ENCODE measurements around the gene TP53INP2.

TP53INP2 gene

GRCh38 chr20:34683667-34684066, 20.5 kb upstream of the TP53INP2 start:
- H3K27me3 ChIP-seq (ENCODE audit: control insufficient read depth, insufficient read depth, low read length), result no peaks in the 10 kb centered on the region
- no peak overlapping the region for H3K9ac ChIP-seq (ENCODE audit: low read depth, low read length)
- no peaks in the 10 kb centered on the region for H3K9me3 ChIP-seq (ENCODE audit: control insufficient read depth, insufficient read depth, low read length)
- H3K4me1 ChIP-seq (ENCODE audit: control insufficient read depth, insufficient read depth, low read length), result no peaks in the 10 kb centered on the region
- no peaks in the 10 kb centered on the region for H3K36me3 ChIP-seq (ENCODE audit: control insufficient read depth, insufficient read depth, low read length)
- H3K4me3 ChIP-seq (ENCODE audit: low read depth, low read length), result no peak overlapping the region

GRCh38 chr20:34689486-34689885, 14.7 kb upstream of the TP53INP2 start:
- no peaks in the 10 kb centered on the region for H3K9me3 ChIP-seq (ENCODE audit: control insufficient read depth, insufficient read depth, low read length)
- no peaks in the 10 kb centered on the region for H3K4me1 ChIP-seq (ENCODE audit: control insufficient read depth, insufficient read depth, low read length)
- H3K27me3 ChIP-seq (ENCODE audit: control insufficient read depth, insufficient read depth, low read length), result no peaks in the 10 kb centered on the region
- no peak overlapping the region for H3K9ac ChIP-seq (ENCODE audit: low read depth, low read length)
- no peaks in the 10 kb centered on the region for H3K36me3 ChIP-seq (ENCODE audit: control insufficient read depth, insufficient read depth, low read length)
- H3K4me3 ChIP-seq (ENCODE audit: low read depth, low read length), result no peak overlapping the region

- no peak overlapping the region for H3K9ac ChIP-seq (ENCODE audit: low read depth, low read length)
These were observed 12.3 kb upstream of the TP53INP2 start for GRCh38 chr20:34691838-34692237.

DNA sequence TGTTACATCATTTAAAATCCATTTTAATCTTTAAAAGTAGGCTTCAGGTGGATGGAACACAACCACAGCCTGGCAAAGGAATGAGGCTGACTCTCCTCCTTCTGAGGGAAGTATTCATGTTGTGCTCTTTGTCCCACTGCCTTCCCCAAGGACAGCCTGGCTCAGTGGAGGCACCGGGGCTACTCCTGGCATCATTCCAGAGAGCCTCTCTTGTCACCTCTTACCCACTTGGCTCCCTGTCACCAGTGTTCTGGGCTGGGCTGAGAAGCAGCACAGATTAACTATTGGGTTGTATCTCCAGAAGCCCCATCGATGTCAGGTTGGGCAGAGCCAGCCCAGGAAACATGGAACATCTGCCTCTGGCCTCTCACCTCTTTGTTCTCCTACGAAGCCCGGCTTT, 10.7 kb upstream of the TP53INP2 start:
- no peaks in the 10 kb centered on the region for H3K9me3 ChIP-seq (ENCODE audit: control insufficient read depth, insufficient read depth, low read length)
- no peaks in the 10 kb centered on the region for H3K36me3 ChIP-seq (ENCODE audit: control insufficient read depth, insufficient read depth, low read length)
- H3K4me1 ChIP-seq (ENCODE audit: control insufficient read depth, insufficient read depth, low read length), result no peaks in the 10 kb centered on the region
- H3K27me3 ChIP-seq (ENCODE audit: control insufficient read depth, insufficient read depth, low read length), result no peaks in the 10 kb centered on the region
- H3K4me3 ChIP-seq (ENCODE audit: low read depth, low read length), result no peak overlapping the region
- H3K9ac ChIP-seq (ENCODE audit: low read depth, low read length), result no peak overlapping the region

More at GRCh38 chr20:34691838-34692237, 12.3 kb upstream of the TP53INP2 start:
- Histone ChIP-seq H3K4me3 (ENCODE audit: low read depth, low read length) (no peak overlapping the region), H3K9me3 (ENCODE audit: control insufficient read depth, insufficient read depth, low read length) (no peaks in the 10 kb centered on the region), H3K36me3 (ENCODE audit: control insufficient read depth, insufficient read depth, low read length) (no peaks in the 10 kb centered on the region), H3K4me1 (ENCODE audit: control insufficient read depth, insufficient read depth, low read length) (no peaks in the 10 kb centered on the region), H3K27me3 (ENCODE audit: control insufficient read depth, insufficient read depth, low read length) (no peaks in the 10 kb centered on the region)

DNA sequence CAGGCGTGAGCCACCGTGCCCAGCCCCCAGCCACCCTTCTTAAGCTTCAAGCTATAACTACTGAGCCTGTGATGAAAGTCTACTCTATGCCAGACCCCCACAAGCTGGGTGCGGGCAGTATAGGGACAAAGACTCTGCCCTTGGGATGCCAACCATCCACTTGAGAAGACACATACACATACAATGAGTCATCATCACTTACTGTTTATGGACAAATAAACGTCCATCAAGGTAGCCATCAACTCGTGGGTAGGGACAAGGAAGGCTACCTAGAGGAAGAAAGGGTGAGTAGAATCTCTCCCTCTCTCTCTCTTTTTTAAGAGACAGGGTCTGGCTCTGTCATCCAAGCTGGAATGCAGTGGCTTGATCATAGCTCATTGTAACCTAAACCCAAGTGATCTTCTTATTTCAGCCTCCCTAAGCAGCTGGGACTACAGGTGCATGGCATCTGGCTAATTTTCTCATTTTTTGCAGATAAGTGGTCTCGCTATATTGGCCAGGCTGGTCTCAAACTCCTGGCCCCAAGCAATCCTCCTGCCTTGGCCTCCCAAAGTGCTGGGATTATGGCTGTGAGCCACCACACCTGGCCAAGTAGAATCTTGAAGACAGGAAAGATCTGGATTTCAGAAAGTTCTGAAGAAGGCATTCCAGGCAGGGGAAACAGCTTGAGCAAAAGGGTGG, 2.6 kb upstream of the TP53INP2 start:
- H3K9ac ChIP-seq (ENCODE audit: low read depth, low read length), result no peak overlapping the region
- no peak overlapping the region for H3K4me3 ChIP-seq (ENCODE audit: low read depth, low read length)
- H3K27me3 ChIP-seq (ENCODE audit: control insufficient read depth, insufficient read depth, low read length), result peaks cover 14% of the 10 kb centered on the region
- H3K4me1 ChIP-seq (ENCODE audit: control insufficient read depth, insufficient read depth, low read length), result peaks cover 9% of the 10 kb centered on the region
- H3K9me3 ChIP-seq (ENCODE audit: control insufficient read depth, insufficient read depth, low read length), result no peaks in the 10 kb centered on the region
- no peaks in the 10 kb centered on the region for H3K36me3 ChIP-seq (ENCODE audit: control insufficient read depth, insufficient read depth, low read length)

DNA sequence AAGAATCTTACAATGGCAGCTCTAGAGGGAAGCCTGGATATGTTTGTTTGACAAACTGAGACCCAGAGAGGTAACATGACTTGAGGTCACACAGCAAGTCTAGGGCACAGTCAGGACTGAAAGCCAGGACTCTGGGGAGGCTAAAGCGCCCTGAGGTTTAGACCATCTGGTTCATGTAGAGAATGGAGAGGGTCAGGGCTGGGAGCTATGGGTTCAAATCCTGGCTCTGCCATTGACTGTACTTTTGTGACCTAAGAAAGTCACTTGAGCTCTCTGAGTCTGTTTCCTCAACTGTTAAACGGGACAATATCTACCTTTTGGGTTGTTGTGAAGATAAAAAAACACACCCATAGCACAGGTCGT, 1.1 kb upstream of the TP53INP2 start:
- Histone ChIP-seq H3K9ac (ENCODE audit: low read depth, low read length) (no peak overlapping the region), H3K36me3 (ENCODE audit: control insufficient read depth, insufficient read depth, low read length) (no peaks in the 10 kb centered on the region), H3K27me3 (ENCODE audit: control insufficient read depth, insufficient read depth, low read length) (peaks cover 14% of the 10 kb centered on the region), H3K4me3 (ENCODE audit: low read depth, low read length) (peak overlapping the region; percentile 84), H3K9me3 (ENCODE audit: control insufficient read depth, insufficient read depth, low read length) (no peaks in the 10 kb centered on the region), H3K4me1 (ENCODE audit: control insufficient read depth, insufficient read depth, low read length) (peaks cover 9% of the 10 kb centered on the region)

GRCh38 chr20:34703424-34704176, 544 bp upstream of the TP53INP2 start:
- peak overlapping the region; percentile 84 for H3K4me3 ChIP-seq (ENCODE audit: low read depth, low read length)
- peak overlapping the region; percentile 39 for H3K9ac ChIP-seq (ENCODE audit: low read depth, low read length)
- no peaks in the 10 kb centered on the region for H3K9me3 ChIP-seq (ENCODE audit: control insufficient read depth, insufficient read depth, low read length)
- peaks cover 12% of the 10 kb centered on the region for H3K4me1 ChIP-seq (ENCODE audit: control insufficient read depth, insufficient read depth, low read length)
- peaks cover 14% of the 10 kb centered on the region for H3K27me3 ChIP-seq (ENCODE audit: control insufficient read depth, insufficient read depth, low read length)
- H3K36me3 ChIP-seq (ENCODE audit: control insufficient read depth, insufficient read depth, low read length), result no peaks in the 10 kb centered on the region

DNA sequence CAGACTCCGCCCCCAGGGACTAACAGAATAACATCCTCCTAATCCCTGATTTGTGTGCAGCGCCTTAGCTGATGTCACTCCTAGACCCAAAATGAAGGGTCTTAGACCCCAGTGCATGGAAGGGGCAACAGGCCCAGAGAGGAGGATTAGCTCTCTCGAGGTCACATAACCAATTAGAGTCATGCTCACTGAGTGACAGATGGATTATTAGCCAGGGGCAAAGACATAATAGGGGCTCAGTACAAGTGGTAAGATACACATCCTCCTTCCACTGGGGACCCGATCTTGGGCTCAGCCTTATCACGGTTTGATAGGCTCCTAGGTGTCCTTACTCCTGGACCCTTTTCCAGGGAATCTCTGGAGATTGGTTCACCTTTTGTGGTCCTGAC, 858 bp downstream of the TP53INP2 start:
- Histone ChIP-seq H3K27me3 (ENCODE audit: control insufficient read depth, insufficient read depth, low read length) (peaks cover 14% of the 10 kb centered on the region), H3K36me3 (ENCODE audit: control insufficient read depth, insufficient read depth, low read length) (no peaks in the 10 kb centered on the region), H3K9me3 (ENCODE audit: control insufficient read depth, insufficient read depth, low read length) (no peaks in the 10 kb centered on the region), H3K9ac (ENCODE audit: low read depth, low read length) (peak overlapping the region; percentile 60), H3K4me3 (ENCODE audit: low read depth, low read length) (peak overlapping the region; percentile 72), H3K4me1 (ENCODE audit: control insufficient read depth, insufficient read depth, low read length) (peaks cover 12% of the 10 kb centered on the region)

DNA sequence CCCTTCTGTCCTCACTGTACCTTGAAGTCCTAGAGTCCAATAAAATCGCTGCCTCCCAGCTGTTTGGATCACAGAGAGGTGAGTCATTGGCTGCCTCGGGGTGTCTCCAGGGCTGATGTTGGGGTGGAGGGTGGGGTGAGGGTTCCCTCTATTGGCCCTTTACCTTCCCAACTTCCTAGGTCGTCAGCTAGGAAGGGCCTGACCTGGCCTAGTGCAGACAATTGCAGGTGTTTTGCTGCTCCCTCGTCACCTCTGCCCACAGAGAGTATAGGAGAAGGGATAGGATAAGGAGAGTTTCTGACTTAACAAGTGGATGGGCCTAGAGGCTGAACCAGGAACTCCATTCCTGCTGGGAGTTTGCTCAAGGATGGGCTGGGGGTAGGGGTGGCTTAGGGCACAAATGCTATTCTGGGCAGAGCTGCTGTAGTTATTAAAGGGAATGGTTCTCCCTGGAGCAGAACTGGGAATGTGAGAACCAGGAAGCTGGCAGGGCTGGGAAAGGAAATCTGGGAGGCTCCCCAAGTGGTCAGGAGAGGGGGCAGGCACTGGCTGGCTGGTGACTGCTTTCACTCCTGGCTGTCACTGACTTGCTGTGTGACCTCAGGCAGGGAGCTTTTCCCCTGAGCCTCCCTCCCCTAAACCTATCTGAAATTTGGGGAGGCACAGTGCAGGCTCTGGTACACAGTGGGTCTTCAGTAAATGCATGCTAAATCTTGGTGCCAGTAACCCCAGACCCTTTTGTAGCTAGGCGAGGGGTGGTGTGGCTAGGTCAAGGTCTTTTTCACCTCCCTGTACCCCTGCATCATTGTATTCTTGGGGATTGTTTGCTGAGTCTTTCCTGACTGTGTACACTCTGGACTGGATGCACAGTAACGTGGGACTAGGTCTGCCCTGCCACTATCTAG, 1.5 kb downstream of the TP53INP2 start:
- H3K4me1 ChIP-seq (ENCODE audit: control insufficient read depth, insufficient read depth, low read length), result peaks cover 14% of the 10 kb centered on the region
- no peaks in the 10 kb centered on the region for H3K9me3 ChIP-seq (ENCODE audit: control insufficient read depth, insufficient read depth, low read length)
- H3K4me3 ChIP-seq (ENCODE audit: low read depth, low read length), result peak overlapping the region; percentile 72
- H3K27me3 ChIP-seq (ENCODE audit: control insufficient read depth, insufficient read depth, low read length), result peaks cover 20% of the 10 kb centered on the region
- H3K9ac ChIP-seq (ENCODE audit: low read depth, low read length), result peak overlapping the region; percentile 60
- peaks cover 3% of the 10 kb centered on the region for H3K36me3 ChIP-seq (ENCODE audit: control insufficient read depth, insufficient read depth, low read length)

- peaks cover 3% of the 10 kb centered on the region for H3K36me3 ChIP-seq (ENCODE audit: control insufficient read depth, insufficient read depth, low read length)
- H3K9ac ChIP-seq (ENCODE audit: low read depth, low read length), result no peak overlapping the region
- no peaks in the 10 kb centered on the region for H3K9me3 ChIP-seq (ENCODE audit: control insufficient read depth, insufficient read depth, low read length)
- H3K4me1 ChIP-seq (ENCODE audit: control insufficient read depth, insufficient read depth, low read length), result peaks cover 14% of the 10 kb centered on the region
- H3K27me3 ChIP-seq (ENCODE audit: control insufficient read depth, insufficient read depth, low read length), result peaks cover 27% of the 10 kb centered on the region
- no peak overlapping the region for H3K4me3 ChIP-seq (ENCODE audit: low read depth, low read length)
These were observed 2.2 kb downstream of the TP53INP2 start for GRCh38 chr20:34706302-34706875.
